Spinal cord (tissue), 10 donors: ENCODE results near the gene HCN3. TPM values are rescaled to one million over a fixed set of nuclear protein-coding genes. Genes with fewer than 3 reads are reported as not detected.
"Not testable (repeated sequence)": the region's sequence is repeated elsewhere in the genome, so short reads cannot be mapped to it uniquely, and the experiment has no call there.

ENCODE experiments used
- DNase-seq, 6 donors: peaks; one replicate each; pipeline versions ENCODE4 v3.0.0 to v3.0.0-alpha.2; 2013 to 2015; ENCODE audit warnings: low spot score in 6 of 6, low read depth in 4 of 6
- H3K27ac ChIP-seq: one replicate; pipeline ENCODE4 v1.5.1; 2013; ENCODE audit warnings: low read depth, low read length, control low read depth
- H3K27me3 ChIP-seq: one replicate; pipeline ENCODE4 v1.6.1; 2013; ENCODE audit warnings: low read length; ENCODE audit not compliant: control insufficient read depth, insufficient read depth
- H3K36me3 ChIP-seq: one replicate; pipeline ENCODE4 v1.6.1; 2013; ENCODE audit warnings: low read length; ENCODE audit not compliant: control insufficient read depth, insufficient read depth
- H3K4me1 ChIP-seq: one replicate; pipeline ENCODE4 v1.6.1; 2013; ENCODE audit warnings: low read length; ENCODE audit not compliant: control insufficient read depth, insufficient read depth
- H3K4me3 ChIP-seq: one replicate; pipeline ENCODE4 v1.5.1; 2013; ENCODE audit warnings: low read depth, low read length, control low read depth
- H3K9me3 ChIP-seq: one replicate; pipeline ENCODE4 v1.6.1; 2013; ENCODE audit warnings: low read length; ENCODE audit not compliant: control insufficient read depth, insufficient read depth
- WGBS: methylation state at CpG from one replicate; pipeline ENCODE4 v1.1.5; 2013; ENCODE audit warnings: missing lambda C conversion rate; ENCODE audit not compliant: insufficient coverage; 5-methylcytosine and 5-hydroxymethylcytosine counted together
- polyA plus RNA-seq, 2 donors: library from polyadenylated mRNA; unstranded; fragments of 120-200 nt; gene quantifications; one replicate each; pipeline ENCODE4 v1.2.1, GENCODE V29; 2013; ENCODE audit not compliant: insufficient read length in 2 of 2
- total RNA-seq, 2 donors: library from RNA; depleted of rRNA in 1 of 2; stranded (reverse); fragments of 120-200 nt in 1 of 2; fragments of >200 nt in 1 of 2; gene quantifications; one replicate each; pipeline versions ENCODE4 v1.2.3 to v1.2.4, GENCODE V29; 2013 to 2014
- donor health status: healthy.

HCN3 gene
- total and polyA plus RNA-seq, 4 donors: 6.1 to 36.0 (median 18.8) TPM

- 91% methylated on average over 17 of the region's 29 CpGs for WGBS
- no peaks in the 10 kb centered on the region for H3K9me3 ChIP-seq
- H3K27me3 ChIP-seq: no peaks in the 10 kb centered on the region
- H3K36me3 ChIP-seq: peaks cover 44% of the 10 kb centered on the region
- H3K4me3 ChIP-seq: no peak overlapping the region
- no peak overlapping the region for H3K27ac ChIP-seq
- H3K4me1 ChIP-seq: peaks cover 17% of the 10 kb centered on the region
- no peak for DNase-seq
These were observed 5.3 kb downstream of the HCN3 start for GRCh38 chr1:155282488-155283091.

GRCh38 chr1:155284476-155284875, 7.2 kb downstream of the HCN3 start:
- DNase-seq: no peak
- no peak overlapping the region for H3K27ac ChIP-seq
- peaks cover under 1% of the 10 kb centered on the region for H3K4me1 ChIP-seq
- no peaks in the 10 kb centered on the region for H3K27me3 ChIP-seq
- 86% methylated on average over 12 of the region's 12 CpGs for WGBS
- no peaks in the 10 kb centered on the region for H3K9me3 ChIP-seq
- no peak overlapping the region for H3K4me3 ChIP-seq
- peaks cover 61% of the 10 kb centered on the region for H3K36me3 ChIP-seq

DNA sequence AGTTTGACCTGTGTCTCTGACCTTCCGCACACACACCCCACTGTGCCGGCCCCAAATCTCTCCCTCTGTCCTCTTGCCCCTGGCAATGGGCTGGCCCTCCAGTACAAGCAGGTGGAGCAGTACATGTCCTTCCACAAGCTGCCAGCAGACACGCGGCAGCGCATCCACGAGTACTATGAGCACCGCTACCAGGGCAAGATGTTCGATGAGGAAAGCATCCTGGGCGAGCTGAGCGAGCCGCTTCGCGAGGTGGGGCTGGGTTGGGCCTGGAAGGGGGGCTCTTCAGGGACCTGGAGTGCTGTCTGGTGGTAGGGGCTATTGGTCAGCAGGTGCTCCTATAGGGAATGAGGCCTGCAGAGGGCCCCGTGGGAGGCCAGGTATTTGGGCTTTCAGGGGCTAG, 7.8 kb downstream of the HCN3 start:
- Histone ChIP-seq H3K4me1 (no peaks in the 10 kb centered on the region), H3K9me3 (no peaks in the 10 kb centered on the region), H3K4me3 (no peak overlapping the region), H3K27ac (no peak overlapping the region), H3K36me3 (peaks cover 61% of the 10 kb centered on the region), H3K27me3 (no peaks in the 10 kb centered on the region)
- 89% methylated on average over 14 of the region's 14 CpGs for WGBS
- DNase-seq: no peak

DNA sequence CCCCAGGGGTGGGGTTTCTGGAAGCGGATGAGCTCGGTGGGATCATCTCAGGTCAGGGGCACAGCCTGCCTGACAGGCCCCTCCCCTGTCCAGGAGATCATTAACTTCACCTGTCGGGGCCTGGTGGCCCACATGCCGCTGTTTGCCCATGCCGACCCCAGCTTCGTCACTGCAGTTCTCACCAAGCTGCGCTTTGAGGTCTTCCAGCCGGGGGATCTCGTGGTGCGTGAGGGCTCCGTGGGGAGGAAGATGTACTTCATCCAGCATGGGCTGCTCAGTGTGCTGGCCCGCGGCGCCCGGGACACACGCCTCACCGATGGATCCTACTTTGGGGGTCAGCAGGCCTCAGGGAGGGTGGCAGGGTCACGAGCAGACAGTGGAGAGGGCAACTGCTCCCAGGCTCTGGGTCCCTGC, 8.4 kb downstream of the HCN3 start:
- Histone ChIP-seq H3K36me3 (peaks cover 61% of the 10 kb centered on the region), H3K4me1 (no peaks in the 10 kb centered on the region), H3K4me3 (no peak overlapping the region), H3K27me3 (no peaks in the 10 kb centered on the region), H3K27ac (no peak overlapping the region), H3K9me3 (no peaks in the 10 kb centered on the region)
- 93% methylated on average over 18 of the region's 18 CpGs for WGBS
- no peak for DNase-seq

- peaks cover 61% of the 10 kb centered on the region for H3K36me3 ChIP-seq
- H3K9me3 ChIP-seq: no peaks in the 10 kb centered on the region
- H3K27me3 ChIP-seq: no peaks in the 10 kb centered on the region
- H3K4me3 ChIP-seq: no peak overlapping the region
- H3K4me1 ChIP-seq: no peaks in the 10 kb centered on the region
- WGBS: 83% methylated on average over 2 of the region's 2 CpGs
- DNase-seq: no peak
- no peak overlapping the region for H3K27ac ChIP-seq
These were observed 9.3 kb downstream of the HCN3 start for GRCh38 chr1:155286544-155286943.

DNA sequence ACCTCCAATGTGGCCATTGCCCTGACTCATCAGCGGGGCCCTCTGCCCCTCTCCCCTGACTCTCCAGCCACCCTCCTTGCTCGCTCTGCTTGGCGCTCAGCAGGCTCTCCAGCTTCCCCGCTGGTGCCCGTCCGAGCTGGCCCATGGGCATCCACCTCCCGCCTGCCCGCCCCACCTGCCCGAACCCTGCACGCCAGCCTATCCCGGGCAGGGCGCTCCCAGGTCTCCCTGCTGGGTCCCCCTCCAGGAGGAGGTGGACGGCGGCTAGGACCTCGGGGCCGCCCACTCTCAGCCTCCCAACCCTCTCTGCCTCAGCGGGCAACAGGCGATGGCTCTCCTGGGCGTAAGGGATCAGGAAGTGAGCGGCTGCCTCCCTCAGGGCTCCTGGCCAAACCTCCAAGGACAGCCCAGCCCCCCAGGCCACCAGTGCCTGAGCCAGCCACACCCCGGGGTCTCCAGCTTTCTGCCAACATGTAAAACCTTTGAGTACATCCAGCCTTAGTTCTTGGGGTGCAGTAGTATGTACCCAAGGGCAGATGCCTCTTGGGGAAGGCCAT, 10.8 kb downstream of the HCN3 start:
- peaks cover 55% of the 10 kb centered on the region for H3K36me3 ChIP-seq

DNA sequence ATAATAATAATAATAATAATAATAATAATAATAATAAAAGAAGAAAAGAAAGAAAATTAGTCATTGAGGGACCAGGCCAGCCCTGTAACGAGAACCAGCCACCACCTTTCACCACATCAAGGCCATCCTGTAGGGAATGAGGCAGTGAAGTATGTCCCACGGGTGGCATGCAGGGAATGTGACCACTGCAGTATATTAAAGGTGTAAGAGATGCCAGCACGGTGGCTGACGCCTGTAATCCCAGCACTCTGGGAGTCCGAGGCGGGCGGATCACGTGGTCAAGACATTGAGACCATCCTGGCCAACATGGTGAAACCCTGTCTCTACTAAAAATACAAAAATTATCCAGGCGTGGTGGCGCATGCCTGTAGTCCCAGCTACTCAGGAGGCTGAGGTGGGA, 13.7 kb downstream of the HCN3 start:
- peaks cover 12% of the 10 kb centered on the region for H3K4me1 ChIP-seq
- not testable (repeated sequence) for DNase-seq
- 89% methylated on average over 5 of the region's 10 CpGs for WGBS

More for the DNA sequence above, 10.8 kb downstream of the HCN3 start:
- H3K27ac ChIP-seq: no peak overlapping the region
- 95% methylated on average over 12 of the region's 21 CpGs for WGBS
- DNase-seq: no peak
- H3K4me3 ChIP-seq: no peak overlapping the region
- H3K27me3 ChIP-seq: peaks cover 4% of the 10 kb centered on the region
- H3K9me3 ChIP-seq: no peaks in the 10 kb centered on the region
- H3K4me1 ChIP-seq: no peaks in the 10 kb centered on the region

GRCh38 chr1:155293086-155293749, 16.0 kb downstream of the HCN3 start:
- H3K9me3 ChIP-seq: no peaks in the 10 kb centered on the region
- peaks cover 14% of the 10 kb centered on the region for H3K36me3 ChIP-seq
- 78% methylated on average over 16 of the region's 17 CpGs for WGBS
- DNase-seq: no peak
- peaks cover 12% of the 10 kb centered on the region for H3K4me1 ChIP-seq
- H3K27ac ChIP-seq: no peak overlapping the region
- H3K4me3 ChIP-seq: no peak overlapping the region
- peaks cover 42% of the 10 kb centered on the region for H3K27me3 ChIP-seq

More for the DNA sequence above, 13.7 kb downstream of the HCN3 start:
- not testable (repeated sequence) for H3K9me3 ChIP-seq, H3K4me3 ChIP-seq, H3K27ac ChIP-seq
- Histone ChIP-seq H3K27me3 (peaks cover 32% of the 10 kb centered on the region), H3K36me3 (peaks cover 31% of the 10 kb centered on the region)

DNA sequence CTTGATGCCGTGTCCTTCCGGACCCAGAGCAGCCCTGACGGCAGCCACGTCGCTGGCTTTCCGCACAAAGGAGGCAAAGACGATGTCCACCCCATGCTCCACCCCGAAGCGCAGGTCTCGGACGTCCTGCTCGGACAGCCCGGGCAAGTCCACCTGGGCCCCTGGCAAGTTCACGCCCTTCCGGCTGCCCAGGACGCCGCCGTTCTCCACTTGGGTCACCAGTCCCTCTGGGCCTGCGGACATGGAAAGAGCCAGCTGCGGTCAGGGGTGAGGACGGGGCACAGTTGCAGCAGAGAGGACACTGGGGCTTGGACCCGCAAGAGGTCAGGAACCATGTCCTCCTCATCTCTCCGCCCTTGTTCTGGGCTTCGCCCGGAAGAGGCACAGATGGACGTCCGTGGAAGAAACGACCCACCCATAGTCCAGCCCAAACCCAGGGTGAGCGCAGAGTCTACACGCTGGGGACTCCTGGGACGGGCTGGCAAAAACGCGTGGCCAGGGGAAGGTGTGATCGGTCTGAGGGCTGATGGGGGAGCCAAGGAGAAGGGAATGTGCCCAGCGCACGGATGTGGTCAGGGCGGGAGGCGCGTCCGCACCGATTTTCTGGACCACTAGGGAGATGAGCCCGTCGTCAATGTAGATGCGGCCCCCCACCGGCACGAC, 17.4 kb downstream of the HCN3 start:
- H3K27me3 ChIP-seq: peaks cover 42% of the 10 kb centered on the region

More for the DNA sequence above, 17.4 kb downstream of the HCN3 start:
- no peak for DNase-seq
- no peaks in the 10 kb centered on the region for H3K9me3 ChIP-seq
- H3K27ac ChIP-seq: no peak overlapping the region
- no peak overlapping the region for H3K4me3 ChIP-seq
- WGBS: 35% methylated on average over 40 of the region's 46 CpGs
- peaks cover 3% of the 10 kb centered on the region for H3K36me3 ChIP-seq
- peaks cover 12% of the 10 kb centered on the region for H3K4me1 ChIP-seq
